HG02970 (cell line): Measurements from ENCODE around the gene METTL8.

Experiments used
- ATAC-seq: cut with Tn5 transposase; IDR thresholded peaks from one replicate; pipeline ENCODE4 v1.9.1; 2021; ENCODE audit warnings: mild to moderate bottlenecking, moderate library complexity, moderate number of reproducible peaks; ENCODE audit not compliant: unreplicated experiment, low FRiP score

The METTL8 gene

DNA sequence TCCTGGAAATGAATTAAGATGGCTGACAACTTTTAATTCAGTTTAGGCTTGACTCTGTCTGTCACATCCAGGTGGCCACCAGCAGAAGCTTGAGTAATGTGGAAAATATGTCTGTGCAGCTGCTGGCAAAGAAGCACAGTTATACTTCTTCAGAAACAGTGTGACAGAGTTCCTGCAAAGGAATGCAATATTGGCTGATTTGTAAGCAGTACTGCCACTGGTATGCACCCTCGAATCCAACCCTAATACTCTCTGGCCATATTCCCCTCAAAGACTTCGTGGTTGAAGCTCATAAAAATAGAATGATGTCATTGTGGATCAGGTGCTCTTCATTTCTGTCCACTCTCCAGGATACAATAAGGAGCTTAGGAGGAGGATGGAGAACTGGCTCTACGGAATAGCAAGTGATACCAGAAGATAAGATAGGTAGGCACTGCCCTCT is 86.2 kb downstream of the METTL8 start:
- no peak for ATAC-seq

DNA sequence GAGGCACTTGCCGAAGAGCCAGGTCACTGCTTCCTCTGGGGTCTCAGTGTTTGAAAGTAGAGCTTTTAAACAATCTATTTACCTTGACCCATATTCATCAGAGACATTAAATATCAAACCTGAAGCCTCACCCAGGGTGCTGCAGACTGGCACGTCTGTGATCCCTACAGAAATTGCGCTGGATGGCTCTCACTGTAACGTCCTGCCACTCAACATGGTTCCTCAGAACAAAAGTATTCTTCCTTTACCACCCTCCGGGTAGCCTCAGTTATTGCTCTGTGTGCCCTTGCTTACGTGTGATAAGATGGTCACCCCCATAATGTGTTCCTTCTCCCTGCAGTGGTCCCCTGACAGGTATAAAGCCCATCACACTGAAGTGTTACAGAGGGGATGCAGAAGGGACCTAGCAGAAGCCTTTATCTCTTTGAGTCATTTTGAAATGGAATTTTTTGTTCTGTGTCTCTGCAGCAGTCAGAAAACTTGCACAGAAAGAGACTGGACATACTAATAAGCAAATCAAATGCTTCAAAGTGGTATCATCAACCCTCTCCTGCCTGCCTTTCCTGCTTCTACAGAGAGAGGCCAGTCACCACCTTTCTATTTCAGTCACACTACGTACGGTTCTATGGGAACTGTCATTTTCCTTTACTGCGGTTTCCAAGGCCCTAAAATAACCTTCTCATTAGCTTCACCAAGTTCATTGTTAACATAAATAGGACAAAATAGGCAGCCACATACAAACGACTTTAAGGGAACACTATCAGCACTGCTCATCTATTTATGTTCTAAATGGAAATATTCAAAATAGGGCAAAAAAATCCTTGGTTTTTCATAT is 86.8 kb downstream of the METTL8 start:
- ATAC-seq: no peak

DNA sequence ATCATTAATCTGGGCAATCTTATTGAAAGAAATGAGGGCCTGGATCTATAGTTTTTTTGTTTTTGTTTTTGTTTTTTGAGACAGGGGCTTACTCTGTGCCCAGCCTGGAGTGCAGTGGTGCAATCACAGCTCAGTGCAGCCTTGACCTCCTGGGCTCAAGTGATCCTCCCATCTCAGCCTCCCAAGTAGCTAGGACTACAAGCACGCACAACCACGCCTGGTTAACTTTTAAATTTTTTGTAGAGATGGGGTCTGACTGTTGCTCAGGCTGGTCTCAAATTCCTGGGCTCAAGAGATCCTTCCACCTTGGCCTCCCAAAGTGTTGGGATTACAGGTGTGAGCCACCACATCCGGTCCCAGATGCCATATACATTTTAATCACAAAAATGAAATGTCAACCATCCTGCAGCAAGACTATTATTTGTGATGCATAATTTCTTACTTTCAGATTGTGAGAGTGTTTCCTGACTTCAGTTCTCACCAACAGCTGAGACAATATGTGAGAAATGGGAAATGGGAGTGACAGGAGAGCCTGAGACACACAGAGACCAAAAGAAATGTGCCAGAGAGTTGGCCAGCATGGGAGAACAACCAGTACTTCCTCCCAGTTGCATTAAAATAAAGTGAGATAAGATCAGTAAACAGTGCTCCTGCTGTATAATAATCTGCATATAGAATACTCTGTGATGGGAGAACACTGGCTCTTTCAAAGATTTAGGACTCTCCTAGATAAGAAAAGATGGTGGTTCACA is 87.6 kb downstream of the METTL8 start:
- ATAC-seq: no peak

DNA sequence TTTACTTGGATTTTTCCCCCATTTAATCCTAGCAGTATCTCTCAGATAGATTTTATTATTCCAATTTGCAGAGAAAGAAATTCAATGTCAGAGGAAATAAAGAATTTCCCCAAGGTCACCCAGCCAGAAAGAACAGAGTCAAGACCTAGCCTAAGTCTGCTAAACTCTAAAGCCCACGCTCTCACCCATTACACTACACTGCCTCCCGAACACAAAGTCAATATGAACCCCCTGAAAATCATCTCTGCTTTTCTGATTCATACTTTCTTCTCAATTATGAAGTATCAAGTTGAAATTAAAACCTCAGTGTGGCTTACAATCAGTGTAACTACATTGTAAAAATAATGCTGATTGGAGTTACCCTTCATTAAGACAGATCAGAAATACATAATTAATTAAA is 89.6 kb downstream of the METTL8 start:
- no peak for ATAC-seq

DNA sequence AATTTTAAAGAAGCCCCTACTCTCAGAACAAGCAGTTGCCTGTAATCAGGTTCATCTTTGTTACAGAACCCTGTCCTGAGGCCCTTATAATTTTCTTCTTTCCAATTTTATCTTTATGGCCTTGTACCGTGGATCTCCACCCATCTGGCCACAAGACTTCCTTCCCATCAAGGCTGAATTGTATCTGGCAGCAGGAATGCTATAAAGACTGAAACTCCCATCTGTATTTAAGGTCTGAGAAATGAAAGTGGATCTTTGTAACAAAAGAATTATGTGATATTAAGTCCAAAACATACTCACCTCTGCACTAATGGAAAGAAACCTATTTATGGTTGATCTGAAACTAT is 91.8 kb downstream of the METTL8 start:
- no peak for ATAC-seq

DNA sequence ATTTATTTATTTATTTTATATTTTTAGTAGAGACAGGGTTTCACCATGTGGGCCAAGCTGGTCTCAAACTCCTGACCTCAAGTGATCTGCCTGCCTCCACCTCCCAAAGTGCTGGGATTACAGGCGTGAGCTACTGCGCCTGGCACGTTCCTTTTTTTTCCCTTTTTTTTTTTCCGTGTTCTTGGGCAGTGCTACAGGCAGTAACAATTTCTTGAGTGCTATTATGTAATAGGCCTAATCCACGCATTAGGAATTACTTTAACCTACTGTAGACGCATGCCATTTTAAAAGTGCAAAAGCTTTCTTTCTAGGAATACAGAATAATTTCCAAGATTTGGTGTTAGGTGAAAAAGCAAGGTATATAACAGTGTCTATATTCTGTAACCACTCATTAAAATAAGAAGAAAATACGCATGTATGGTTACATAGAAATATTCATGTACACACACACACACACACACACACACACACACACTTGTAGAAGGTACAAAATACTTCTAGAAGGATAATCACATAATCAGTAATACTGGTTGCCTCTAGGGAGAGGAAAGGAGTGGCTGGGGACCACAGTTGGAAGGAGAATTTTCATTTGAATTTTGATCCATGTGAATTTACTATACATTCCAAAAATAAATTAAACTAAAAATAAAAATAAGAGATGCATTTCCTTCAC is 92.3 kb downstream of the METTL8 start:
- ATAC-seq: no peak

DNA sequence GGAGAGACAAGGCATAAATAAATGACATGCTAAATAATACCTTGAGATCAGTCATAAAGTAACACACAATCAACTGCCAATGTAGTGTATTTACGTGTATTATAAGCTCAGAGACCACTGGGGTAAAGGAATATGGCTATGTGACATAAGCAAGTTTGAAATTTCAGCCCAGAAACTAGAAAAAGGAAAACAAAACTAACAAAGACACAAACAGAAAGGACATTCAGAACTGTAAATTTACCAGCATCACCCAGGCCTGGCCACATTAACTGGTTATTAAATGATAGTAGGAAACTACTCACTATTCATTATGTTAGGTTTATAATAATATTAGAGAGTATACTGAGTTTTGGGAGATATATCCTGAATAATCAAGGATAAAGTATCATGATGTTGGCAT is 98.8 kb downstream of the METTL8 start:
- no peak for ATAC-seq

DNA sequence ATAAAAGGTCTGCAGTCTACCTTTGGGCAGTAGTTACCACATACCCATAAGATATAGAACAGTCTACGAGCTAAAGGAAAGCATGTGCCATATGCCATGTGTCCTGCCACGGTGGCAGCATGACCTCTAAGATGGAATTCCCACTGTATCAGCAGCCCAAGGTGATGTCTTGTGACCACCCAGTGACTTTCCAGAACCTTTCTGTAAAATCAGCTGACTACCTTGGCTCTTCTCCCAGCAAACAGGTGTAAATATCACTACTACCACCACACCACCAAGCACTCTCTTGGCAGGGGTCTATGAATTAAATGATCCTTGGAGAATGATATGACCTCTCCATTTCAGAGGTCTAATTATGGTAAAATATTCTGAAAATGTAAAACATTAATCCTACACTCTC is 99.6 kb downstream of the METTL8 start:
- ATAC-seq: no peak

DNA sequence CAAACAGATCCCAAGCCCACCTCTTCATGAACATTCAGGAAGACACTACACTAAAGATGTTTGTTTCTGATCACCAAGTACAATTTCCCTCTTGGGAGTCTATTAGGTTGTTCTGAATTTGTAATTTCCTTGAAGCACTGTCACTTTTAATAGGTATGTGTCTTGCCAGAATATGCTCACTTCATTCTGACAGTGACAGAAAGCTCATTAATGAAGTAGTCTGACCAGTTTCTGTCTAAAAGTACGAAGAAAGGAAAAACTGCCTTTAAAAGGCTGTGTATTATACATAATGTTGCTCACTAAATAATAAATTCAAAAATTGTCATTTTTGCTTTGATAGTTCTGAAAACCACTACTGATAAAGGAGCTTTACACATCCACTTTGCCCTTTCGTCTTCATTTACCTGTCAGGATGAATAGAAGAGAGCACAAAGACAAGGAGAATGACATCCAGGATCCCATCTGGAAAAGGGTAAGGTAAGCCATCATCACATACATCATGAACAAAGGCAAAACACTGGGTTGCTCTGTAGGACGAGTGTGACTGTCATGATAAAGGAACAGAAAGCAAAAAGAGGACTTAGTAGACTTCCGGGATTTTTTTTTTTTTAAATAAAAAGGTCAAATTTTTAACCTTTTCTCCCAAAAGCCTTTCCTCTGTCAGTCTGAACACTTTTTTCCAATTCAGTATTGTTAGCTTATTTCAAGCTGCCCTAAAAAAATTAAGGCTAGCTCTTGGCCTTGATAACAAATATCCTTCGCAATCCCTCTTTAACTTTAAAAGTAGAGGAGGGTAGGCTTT is 103.4 kb downstream of the METTL8 start:
- ATAC-seq: no peak

DNA sequence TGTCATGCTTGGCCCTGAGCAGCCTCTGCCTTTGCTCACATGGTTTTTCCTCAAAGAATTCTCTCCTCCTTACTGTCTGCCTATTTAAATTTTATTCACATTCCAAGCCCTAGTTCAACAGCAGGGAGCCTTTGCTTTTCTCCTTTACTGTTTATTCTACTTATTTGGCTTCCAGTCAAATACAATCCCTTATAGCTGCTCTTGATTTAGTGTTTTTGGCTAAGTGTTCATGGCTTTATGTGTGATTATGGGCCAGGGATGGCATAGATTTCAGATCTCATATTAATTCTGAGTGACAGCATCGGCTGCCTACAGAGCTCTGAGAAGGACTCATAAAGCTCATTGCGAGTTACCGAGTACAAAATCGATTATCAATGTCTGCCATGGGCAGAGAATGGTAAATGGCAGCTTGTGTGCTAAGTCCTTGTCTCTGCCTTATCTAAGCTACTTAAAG is 106.7 kb downstream of the METTL8 start:
- no peak for ATAC-seq

DNA sequence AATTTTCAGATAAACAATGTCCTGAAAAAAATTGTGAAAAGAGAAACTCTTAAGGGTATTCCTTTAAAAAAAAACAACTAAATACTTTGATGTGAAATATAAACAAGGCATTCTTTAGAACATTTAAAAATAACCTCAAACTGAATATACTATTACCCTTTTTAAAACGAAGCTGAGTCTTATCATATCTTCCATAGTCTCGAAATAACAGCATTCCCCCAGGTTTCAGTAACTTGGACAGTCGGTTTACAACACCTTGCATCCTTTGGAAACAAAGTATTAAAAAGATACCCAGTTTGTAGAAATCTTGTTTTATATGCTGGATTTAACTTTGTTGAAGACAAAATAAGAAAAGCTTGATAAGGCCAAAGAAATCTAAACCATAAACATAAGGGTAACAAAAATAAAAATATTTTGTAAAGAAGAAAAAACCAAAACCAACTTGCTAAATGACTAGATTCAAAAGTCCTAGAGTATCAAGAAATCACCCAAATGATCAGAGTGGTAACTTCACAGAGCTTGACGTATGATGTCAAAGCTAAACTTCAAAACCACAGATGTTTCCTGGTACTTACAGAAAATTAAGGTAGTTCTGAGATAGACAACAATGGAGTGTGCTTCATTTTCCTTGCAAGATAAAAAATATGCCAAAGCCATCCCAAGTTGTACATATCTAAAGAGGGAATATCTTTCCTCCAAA is 107.8 kb downstream of the METTL8 start:
- ATAC-seq: no peak

DNA sequence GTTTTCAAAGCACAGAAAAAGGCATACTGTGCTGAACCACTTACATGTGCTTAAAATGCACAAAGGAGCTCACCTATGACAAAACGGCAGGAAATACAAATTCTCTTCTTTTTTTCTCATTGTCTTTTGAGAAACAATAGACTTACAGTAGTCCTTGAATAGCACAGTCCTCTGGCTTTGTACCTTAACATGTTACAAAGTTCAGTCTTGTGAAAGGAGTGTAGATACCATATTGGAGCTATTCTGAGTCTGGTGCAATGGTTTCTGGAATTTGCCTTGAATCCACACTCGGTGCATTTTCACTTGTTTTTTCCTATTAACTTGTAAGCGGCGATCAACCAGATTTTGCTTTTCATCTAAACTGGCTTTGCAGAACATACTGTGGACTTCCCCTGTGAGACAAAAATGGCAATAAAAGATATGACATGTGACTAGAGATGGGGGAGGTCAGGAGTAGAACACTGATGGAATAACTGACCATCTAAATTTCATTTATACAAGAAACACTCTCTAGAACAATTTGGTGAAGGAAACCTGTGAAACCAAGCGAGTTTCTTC is 109.7 kb downstream of the METTL8 start:
- ATAC-seq: no peak

DNA sequence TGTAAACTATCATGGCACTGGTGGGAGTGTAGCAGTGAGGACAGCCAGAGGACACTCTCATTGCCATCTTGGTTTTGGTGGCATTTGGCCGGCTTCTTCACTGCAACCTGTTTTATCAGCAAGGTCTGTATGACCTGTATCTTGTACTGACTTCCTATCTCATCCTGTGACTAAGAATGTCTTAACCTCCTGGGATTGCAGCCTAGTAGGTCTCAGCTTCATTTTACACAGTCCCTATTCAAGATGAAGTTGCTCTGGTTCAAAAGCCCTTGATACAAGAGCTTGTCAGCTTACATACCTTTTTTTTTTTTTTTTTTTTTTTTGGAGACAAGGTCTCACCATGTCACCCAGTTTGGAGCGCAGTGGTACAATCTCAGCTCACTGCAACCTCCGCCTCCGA is 110.9 kb downstream of the METTL8 start:
- no peak for ATAC-seq

DNA sequence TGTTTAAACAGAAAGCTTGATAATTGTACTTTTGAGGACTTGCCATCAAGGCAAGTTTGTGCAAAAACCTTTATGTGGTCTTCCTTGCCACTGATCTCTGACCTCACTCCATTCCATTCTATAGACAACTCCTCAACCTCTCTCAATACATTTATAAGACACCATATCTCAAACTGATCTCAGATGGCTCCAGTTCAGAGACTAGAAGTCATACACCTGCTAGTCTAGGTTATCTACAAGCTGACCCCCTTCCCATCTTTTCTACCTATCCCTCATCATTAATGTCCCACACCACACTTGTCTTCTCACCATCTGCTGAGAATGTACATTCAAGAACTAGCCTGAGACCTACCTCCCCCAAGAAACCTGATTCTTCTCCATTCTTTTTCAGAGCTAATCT is 113.1 kb downstream of the METTL8 start:
- ATAC-seq: no peak

DNA sequence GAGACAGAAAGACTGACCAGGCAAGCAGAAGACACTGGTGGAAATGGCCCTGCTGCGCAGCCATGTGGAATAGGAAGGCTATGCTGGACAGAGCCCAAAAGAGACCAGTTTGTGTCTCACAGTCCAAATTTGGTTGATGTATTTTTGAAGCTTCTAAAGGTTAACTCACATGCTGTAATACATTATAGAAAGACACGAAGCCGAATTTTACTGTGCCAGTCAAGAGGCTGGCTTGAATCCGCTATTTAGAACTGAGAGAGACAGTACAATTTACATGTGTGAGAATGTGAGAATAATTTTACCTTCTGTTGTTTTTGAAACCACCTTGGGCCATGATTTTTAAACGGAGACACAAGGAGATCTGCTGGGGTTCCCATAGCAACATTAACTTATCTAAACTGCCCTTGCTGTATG is 113.6 kb downstream of the METTL8 start:
- peak; percentile 36 for ATAC-seq

DNA sequence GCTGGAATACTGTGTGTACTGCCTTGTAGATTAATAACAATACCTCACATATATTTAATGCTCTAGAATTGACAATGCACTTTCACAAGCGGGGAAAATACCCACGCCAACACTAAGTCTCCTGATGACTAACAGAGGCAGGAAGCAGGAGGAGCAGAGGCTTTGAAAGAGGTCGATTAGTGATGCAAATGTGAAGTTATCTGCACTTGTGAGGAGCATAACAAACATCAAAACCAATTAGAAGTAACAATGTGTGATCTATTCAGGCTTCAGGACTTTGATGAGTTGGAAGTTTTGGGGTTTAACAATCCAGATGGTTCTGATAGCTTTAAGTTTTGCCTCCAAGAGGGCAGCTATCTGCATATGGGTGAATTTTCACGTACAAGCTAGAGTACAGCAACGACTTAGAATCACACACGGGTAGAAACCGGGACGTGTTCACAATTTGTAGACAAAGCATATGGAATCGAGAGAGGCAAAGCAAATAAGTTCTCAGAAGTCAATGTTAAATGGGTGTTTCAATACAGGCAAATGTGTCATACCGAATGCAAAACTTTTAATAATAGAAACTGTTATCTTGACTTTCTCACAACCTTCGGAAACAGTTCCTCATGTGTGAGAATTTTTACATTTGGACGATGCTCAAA is 114.5 kb downstream of the METTL8 start:
- ATAC-seq: peak; percentile 44

DNA sequence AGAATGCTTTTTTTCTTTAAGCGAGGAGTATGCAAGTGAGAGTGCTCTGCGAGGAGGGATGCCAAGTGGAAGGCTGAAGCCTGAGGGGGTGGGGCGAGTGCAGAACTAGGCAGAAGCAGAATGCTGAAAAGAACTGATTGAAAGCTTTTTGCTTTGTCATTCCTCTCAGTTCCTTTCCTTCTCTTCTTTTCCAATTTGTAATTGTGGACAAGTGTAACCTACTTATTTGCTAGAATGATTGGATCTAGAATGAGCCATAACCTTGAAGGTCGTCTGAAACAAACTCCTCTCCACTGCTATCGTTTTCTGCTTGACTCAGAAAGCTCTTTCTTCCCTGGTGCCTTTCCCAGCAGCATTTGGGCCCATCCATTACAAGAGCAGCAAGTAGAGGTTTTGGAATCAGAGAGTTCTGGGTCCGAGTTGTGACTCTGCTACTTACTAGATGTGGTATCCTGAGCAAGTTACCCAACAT is 115.3 kb downstream of the METTL8 start:
- no peak for ATAC-seq

DNA sequence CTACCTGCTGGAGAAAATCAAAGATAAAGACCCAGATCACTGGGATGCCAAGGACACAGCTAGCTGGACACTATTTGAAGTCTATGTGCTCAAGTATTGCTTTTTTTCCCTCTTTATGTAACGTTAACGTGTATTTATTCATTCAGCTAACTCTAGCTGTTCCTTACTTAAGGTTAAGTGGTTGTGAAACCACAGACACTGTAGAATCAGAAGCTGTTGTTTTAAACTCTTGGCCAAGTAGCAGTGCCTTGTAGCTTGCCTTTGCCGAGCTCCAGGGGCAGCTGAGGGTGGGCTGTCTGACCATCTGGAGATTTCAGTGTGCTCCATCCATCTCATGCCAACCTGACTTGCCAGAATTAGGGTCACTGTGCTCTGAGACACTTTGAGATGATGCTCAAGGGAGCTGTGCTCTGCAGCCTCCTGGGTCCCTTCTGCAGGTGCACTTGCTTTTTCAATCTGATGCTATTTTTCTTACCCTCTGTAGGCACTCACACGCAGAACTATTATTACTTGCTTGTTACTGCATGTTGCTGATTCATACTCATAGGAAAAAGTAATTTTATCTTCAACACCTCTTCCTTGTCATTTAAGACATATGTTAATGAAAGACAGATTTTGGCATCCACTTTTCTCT is 116.2 kb downstream of the METTL8 start:
- no peak for ATAC-seq
